Jurkat, Clone E6-1 (cell line): ENCODE measurements around the gene SCN8A.

Experiments
- DNase-seq: peaks from one replicate; pipeline ENCODE4 v3.0.0-alpha.2; 2011; ENCODE audit warnings: low read depth, low spot score
- H3K4me3 ChIP-seq: 2 replicates; pipeline ENCODE4 v1.5.1; 2011; ENCODE audit warnings: mild to moderate bottlenecking, low read length, control low read depth, moderate library complexity

SCN8A gene

GRCh38 chr12:51661836-51662235, 70.8 kb downstream of the SCN8A start:
- no peak for DNase-seq
- H3K4me3 ChIP-seq, result no peak overlapping the region

- no peak for DNase-seq
- H3K4me3 ChIP-seq, result no peak overlapping the region
Measured at GRCh38 chr12:51662728-51663154, 71.7 kb downstream of the SCN8A start.

- H3K4me3 ChIP-seq, result no peak overlapping the region
- DNase-seq, result no peak
Measured at GRCh38 chr12:51663390-51663789, 72.4 kb downstream of the SCN8A start.

GRCh38 chr12:51666696-51667095, 75.7 kb downstream of the SCN8A start:
- no peak overlapping the region for H3K4me3 ChIP-seq
- DNase-seq, result no peak

- DNase-seq, result no peak
- no peak overlapping the region for H3K4me3 ChIP-seq
Measured at GRCh38 chr12:51667269-51667668, 76.2 kb downstream of the SCN8A start.

GRCh38 chr12:51669271-51669670, 78.2 kb downstream of the SCN8A start:
- DNase-seq, result peak; percentile 35
- no peak overlapping the region for H3K4me3 ChIP-seq

- H3K4me3 ChIP-seq, result no peak overlapping the region
- no peak for DNase-seq
Measured at GRCh38 chr12:51669996-51670395, 79.0 kb downstream of the SCN8A start.

GRCh38 chr12:51672334-51672733, 81.3 kb downstream of the SCN8A start:
- no peak for DNase-seq
- no peak overlapping the region for H3K4me3 ChIP-seq

GRCh38 chr12:51675071-51675803, 84.2 kb downstream of the SCN8A start:
- peak; percentile 48 for DNase-seq
- no peak overlapping the region for H3K4me3 ChIP-seq

- no peak overlapping the region for H3K4me3 ChIP-seq
- DNase-seq, result no peak
Measured at GRCh38 chr12:51676875-51677274, 85.8 kb downstream of the SCN8A start.

GRCh38 chr12:51677284-51677968, 86.4 kb downstream of the SCN8A start:
- DNase-seq, result no peak
- no peak overlapping the region for H3K4me3 ChIP-seq

- H3K4me3 ChIP-seq, result no peak overlapping the region
- DNase-seq, result peak; percentile 47
Measured at GRCh38 chr12:51678086-51678724, 87.2 kb downstream of the SCN8A start.

GRCh38 chr12:51682981-51683380, 91.9 kb downstream of the SCN8A start:
- no peak for DNase-seq
- no peak overlapping the region for H3K4me3 ChIP-seq

GRCh38 chr12:51683763-51684357, 92.8 kb downstream of the SCN8A start:
- no peak overlapping the region for H3K4me3 ChIP-seq
- DNase-seq, result no peak

GRCh38 chr12:51686727-51687126, 95.7 kb downstream of the SCN8A start:
- no peak for DNase-seq
- no peak overlapping the region for H3K4me3 ChIP-seq

GRCh38 chr12:51687177-51687576, 96.1 kb downstream of the SCN8A start:
- DNase-seq, result no peak
- H3K4me3 ChIP-seq, result no peak overlapping the region

- H3K4me3 ChIP-seq, result no peak overlapping the region
- no peak for DNase-seq
Measured at GRCh38 chr12:51687614-51688013, 96.6 kb downstream of the SCN8A start.

- DNase-seq, result no peak
- no peak overlapping the region for H3K4me3 ChIP-seq
Measured at GRCh38 chr12:51689983-51690382, 99.0 kb downstream of the SCN8A start.

- DNase-seq, result no peak
- H3K4me3 ChIP-seq, result no peak overlapping the region
Measured at GRCh38 chr12:51692016-51692415, 101.0 kb downstream of the SCN8A start.

GRCh38 chr12:51693569-51693968, 102.5 kb downstream of the SCN8A start:
- no peak for DNase-seq

More at GRCh38 chr12:51693569-51693968, 102.5 kb downstream of the SCN8A start:
- H3K4me3 ChIP-seq, result no peak overlapping the region
